Suprapubic skin (tissue), 4 donors: ENCODE measurements around the gene S1PR5. TPM values are rescaled to one million over a fixed set of nuclear protein-coding genes. Genes with fewer than 3 reads are reported as not detected.

Source experiments
- DNase-seq, 2 donors: peaks; one replicate each; pipeline ENCODE4 v3.0.0-alpha.2; 2019; ENCODE audit warnings: low spot score in 2 of 2
- H3K27ac ChIP-seq: fragments of 200-600 bp; sonication (generic); one replicate; pipeline ENCODE4 v1.5.1; 2019
- H3K27me3 ChIP-seq: fragments of 200-600 bp; sonication (generic); one replicate; pipeline ENCODE4 v1.5.1; 2019
- H3K36me3 ChIP-seq: fragments of 200-600 bp; sonication (generic); one replicate; pipeline ENCODE4 v1.5.1; 2019
- H3K4me1 ChIP-seq: fragments of 200-600 bp; sonication (generic); one replicate; pipeline ENCODE4 v1.5.1; 2019
- H3K4me3 ChIP-seq: fragments of 200-600 bp; sonication (generic); one replicate; pipeline ENCODE4 v1.5.1; 2019; ENCODE audit warnings: mild to moderate bottlenecking
- H3K9me3 ChIP-seq: fragments of 200-600 bp; sonication (generic); one replicate; pipeline ENCODE4 v1.5.1; 2019
- EP300 ChIP-seq: sonication (generic); formaldehyde crosslinking; IDR thresholded peaks from one replicate; pipeline ENCODE4 v1.6.1; 2017; ENCODE audit warnings: antibody characterized with exemption
- POLR2A ChIP-seq, 2 donors: fragments of 450-650 bp; IDR thresholded peaks; one replicate each; pipeline ENCODE4 v1.6.1; 2017; ENCODE audit warnings: antibody characterized with exemption in 2 of 2, mild to moderate bottlenecking in 2 of 2, moderate library complexity in 2 of 2
- POLR2AphosphoS5 ChIP-seq, 3 donors: sonication (generic); formaldehyde crosslinking; IDR thresholded peaks; one replicate each; pipeline ENCODE4 v1.6.1; 2017; ENCODE audit warnings: antibody characterized with exemption in 3 of 3
- WGBS: methylation state at CpG from one replicate; pipeline ENCODE4 v1.1.5; 2018; 5-methylcytosine and 5-hydroxymethylcytosine counted together
- total RNA-seq, 4 donors: library from RNA; depleted of rRNA; stranded (reverse); fragments of >200 nt; gene quantifications; one replicate each; pipeline ENCODE4 v1.1.0, GENCODE V29; 2016
- TF ChIP-seq, protein P1 (sequence below), 2 donors: fragments of 200-600 bp in 1 of 2; fragments of 450-650 bp in 1 of 2; sonication (generic) in 1 of 2; IDR thresholded peaks; one replicate each; pipeline ENCODE4 v1.5.1; 2016 to 2019; ENCODE audit warnings: antibody characterized with exemption in 2 of 2, mild to moderate bottlenecking in 1 of 2, moderate library complexity in 1 of 2

The S1PR5 gene
- total RNA-seq, 4 donors from 2014 or later: 19.2 to 63.8 (median 26.8) TPM

DNA sequence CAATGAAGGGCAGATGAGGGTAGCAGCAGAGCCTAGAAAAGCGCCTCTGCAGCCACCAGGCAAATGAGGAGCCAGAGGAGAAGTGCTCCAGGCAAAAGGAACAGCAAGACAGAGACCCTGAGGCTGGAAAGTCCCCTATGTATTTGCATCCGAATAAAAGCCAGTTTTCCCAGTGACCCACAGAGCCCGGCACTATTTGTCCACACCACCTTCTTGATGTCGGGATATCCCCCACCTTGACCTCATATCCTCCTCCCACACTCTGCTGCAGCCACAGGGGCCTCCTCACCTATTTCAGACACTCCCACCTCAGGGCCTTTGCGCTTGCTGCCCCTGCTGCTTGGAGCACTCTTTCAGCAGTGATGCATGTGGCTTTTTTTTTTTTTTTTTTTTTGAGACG is 33.1 kb upstream of the S1PR5 start:
- no peak overlapping the region for H3K27ac ChIP-seq
- peaks cover 45% of the 10 kb centered on the region for H3K4me1 ChIP-seq
- H3K9me3 ChIP-seq: no peaks in the 10 kb centered on the region
- no peak overlapping the region for H3K4me3 ChIP-seq
- DNase-seq: no peak
- H3K27me3 ChIP-seq: no peaks in the 10 kb centered on the region
- WGBS: 91% methylated on average over 6 of the region's 6 CpGs
- peaks cover 78% of the 10 kb centered on the region for H3K36me3 ChIP-seq
- no peak for TF ChIP-seq POLR2A (IDR thresholded peaks at IDR 0.05)
- TF ChIP-seq POLR2AphosphoS5 (IDR thresholded peaks at IDR 0.05): no peak
- TF ChIP-seq, protein P1, sequence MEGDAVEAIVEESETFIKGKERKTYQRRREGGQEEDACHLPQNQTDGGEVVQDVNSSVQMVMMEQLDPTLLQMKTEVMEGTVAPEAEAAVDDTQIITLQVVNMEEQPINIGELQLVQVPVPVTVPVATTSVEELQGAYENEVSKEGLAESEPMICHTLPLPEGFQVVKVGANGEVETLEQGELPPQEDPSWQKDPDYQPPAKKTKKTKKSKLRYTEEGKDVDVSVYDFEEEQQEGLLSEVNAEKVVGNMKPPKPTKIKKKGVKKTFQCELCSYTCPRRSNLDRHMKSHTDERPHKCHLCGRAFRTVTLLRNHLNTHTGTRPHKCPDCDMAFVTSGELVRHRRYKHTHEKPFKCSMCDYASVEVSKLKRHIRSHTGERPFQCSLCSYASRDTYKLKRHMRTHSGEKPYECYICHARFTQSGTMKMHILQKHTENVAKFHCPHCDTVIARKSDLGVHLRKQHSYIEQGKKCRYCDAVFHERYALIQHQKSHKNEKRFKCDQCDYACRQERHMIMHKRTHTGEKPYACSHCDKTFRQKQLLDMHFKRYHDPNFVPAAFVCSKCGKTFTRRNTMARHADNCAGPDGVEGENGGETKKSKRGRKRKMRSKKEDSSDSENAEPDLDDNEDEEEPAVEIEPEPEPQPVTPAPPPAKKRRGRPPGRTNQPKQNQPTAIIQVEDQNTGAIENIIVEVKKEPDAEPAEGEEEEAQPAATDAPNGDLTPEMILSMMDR (IDR thresholded peaks at IDR 0.05): no peak
- no peak for TF ChIP-seq EP300

DNA sequence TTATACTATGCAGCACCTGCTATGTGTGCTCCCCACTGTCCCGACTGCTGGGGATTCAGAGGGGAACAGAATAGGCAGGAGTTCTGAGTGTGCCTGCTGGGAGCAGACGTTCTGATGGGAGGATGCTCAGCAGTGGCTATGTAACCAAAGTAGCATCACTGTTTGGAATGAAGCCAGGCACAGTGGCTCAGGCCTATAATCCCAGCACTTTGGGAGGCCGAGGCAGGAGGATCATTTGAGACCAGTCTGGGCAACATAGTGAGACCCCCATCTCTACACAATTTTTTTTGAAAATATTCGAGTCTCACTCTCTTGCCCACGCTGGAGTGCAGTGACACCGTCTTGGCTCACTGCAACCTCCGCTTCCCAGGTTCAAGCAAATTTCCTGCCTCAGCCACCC is 32.5 kb upstream of the S1PR5 start:
- Histone ChIP-seq H3K27me3 (no peaks in the 10 kb centered on the region), H3K36me3 (peaks cover 74% of the 10 kb centered on the region), H3K4me1 (peaks cover 45% of the 10 kb centered on the region), H3K4me3 (no peak overlapping the region), H3K27ac (no peak overlapping the region), H3K9me3 (no peaks in the 10 kb centered on the region)
- TF ChIP-seq POLR2A (IDR thresholded peaks at IDR 0.05): no peak
- TF ChIP-seq EP300: no peak
- TF ChIP-seq, protein P1 (IDR thresholded peaks at IDR 0.05): no peak
- TF ChIP-seq POLR2AphosphoS5 (IDR thresholded peaks at IDR 0.05): no peak
- DNase-seq: no peak
- 88% methylated on average over 7 of the region's 7 CpGs for WGBS

- Histone ChIP-seq H3K4me1 (peaks cover 41% of the 10 kb centered on the region), H3K27ac (no peak overlapping the region), H3K27me3 (no peaks in the 10 kb centered on the region), H3K4me3 (no peak overlapping the region), H3K36me3 (peaks cover 65% of the 10 kb centered on the region), H3K9me3 (no peaks in the 10 kb centered on the region)
- 94% methylated on average over 18 of the region's 18 CpGs for WGBS
- no peak for DNase-seq
- TF ChIP-seq POLR2A (IDR thresholded peaks at IDR 0.05) (no peak), EP300 (no peak), POLR2AphosphoS5 (IDR thresholded peaks at IDR 0.05) (no peak)
- TF ChIP-seq, protein P1 (IDR thresholded peaks at IDR 0.05): no peak
These were observed 31.6 kb upstream of the S1PR5 start for GRCh38 chr19:10548746-10549276.

DNA sequence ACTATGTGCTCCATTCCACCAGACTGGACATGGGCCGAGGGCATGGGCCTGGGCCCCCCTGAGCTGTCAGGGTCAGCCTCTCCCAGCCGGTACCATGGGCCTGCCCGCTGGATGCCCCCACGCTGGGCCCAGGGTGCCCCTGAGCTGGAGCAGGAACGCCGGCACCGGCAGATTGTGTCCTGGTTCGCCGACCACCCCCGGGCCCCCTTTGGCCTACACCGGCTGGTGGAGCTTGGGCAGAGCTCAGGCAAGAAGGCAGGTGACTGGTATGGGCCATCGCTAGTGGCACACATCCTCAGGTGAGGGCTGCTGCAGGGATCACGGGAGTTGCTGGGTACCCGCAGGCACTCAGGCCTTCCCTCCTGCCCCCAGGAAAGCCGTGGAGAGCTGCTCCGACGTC is 29.6 kb upstream of the S1PR5 start:
- 89% methylated on average over 3 of the region's 17 CpGs for WGBS
- Histone ChIP-seq H3K4me1 (peaks cover 30% of the 10 kb centered on the region), H3K27ac (no peak overlapping the region), H3K36me3 (peaks cover 45% of the 10 kb centered on the region), H3K4me3 (no peak overlapping the region), H3K9me3 (no peaks in the 10 kb centered on the region), H3K27me3 (no peaks in the 10 kb centered on the region)
- TF ChIP-seq, protein P1 (IDR thresholded peaks at IDR 0.05): no peak
- TF ChIP-seq POLR2A (IDR thresholded peaks at IDR 0.05): no peak
- no peak for TF ChIP-seq EP300
- no peak for TF ChIP-seq POLR2AphosphoS5 (IDR thresholded peaks at IDR 0.05)
- DNase-seq: no peak

- peaks cover 30% of the 10 kb centered on the region for H3K4me1 ChIP-seq
- peak overlapping the region; percentile 96 for H3K4me3 ChIP-seq
- no peak for DNase-seq
- WGBS: 6% methylated on average over 9 of the region's 23 CpGs
- TF ChIP-seq EP300: no peak
- TF ChIP-seq, protein P1 (IDR thresholded peaks at IDR 0.05): no peak
- TF ChIP-seq POLR2A (IDR thresholded peaks at IDR 0.05): no peak
- no peak for TF ChIP-seq POLR2AphosphoS5 (IDR thresholded peaks at IDR 0.05)
- peaks cover 28% of the 10 kb centered on the region for H3K36me3 ChIP-seq
- no peaks in the 10 kb centered on the region for H3K9me3 ChIP-seq
- H3K27me3 ChIP-seq: no peaks in the 10 kb centered on the region
- peak overlapping the region; percentile 92 for H3K27ac ChIP-seq
These were observed 27.6 kb upstream of the S1PR5 start for GRCh38 chr19:10544753-10545251.
